ENCODE data around the gene CFAP47. TPM values are rescaled to one million over a fixed set of nuclear protein-coding genes. Genes with fewer than 3 reads are reported as not detected.
"Not testable (repeated sequence)": the region's sequence is repeated elsewhere in the genome, so short reads cannot be mapped to it uniquely, and the experiment has no call there.

CFAP47 gene, protein sequence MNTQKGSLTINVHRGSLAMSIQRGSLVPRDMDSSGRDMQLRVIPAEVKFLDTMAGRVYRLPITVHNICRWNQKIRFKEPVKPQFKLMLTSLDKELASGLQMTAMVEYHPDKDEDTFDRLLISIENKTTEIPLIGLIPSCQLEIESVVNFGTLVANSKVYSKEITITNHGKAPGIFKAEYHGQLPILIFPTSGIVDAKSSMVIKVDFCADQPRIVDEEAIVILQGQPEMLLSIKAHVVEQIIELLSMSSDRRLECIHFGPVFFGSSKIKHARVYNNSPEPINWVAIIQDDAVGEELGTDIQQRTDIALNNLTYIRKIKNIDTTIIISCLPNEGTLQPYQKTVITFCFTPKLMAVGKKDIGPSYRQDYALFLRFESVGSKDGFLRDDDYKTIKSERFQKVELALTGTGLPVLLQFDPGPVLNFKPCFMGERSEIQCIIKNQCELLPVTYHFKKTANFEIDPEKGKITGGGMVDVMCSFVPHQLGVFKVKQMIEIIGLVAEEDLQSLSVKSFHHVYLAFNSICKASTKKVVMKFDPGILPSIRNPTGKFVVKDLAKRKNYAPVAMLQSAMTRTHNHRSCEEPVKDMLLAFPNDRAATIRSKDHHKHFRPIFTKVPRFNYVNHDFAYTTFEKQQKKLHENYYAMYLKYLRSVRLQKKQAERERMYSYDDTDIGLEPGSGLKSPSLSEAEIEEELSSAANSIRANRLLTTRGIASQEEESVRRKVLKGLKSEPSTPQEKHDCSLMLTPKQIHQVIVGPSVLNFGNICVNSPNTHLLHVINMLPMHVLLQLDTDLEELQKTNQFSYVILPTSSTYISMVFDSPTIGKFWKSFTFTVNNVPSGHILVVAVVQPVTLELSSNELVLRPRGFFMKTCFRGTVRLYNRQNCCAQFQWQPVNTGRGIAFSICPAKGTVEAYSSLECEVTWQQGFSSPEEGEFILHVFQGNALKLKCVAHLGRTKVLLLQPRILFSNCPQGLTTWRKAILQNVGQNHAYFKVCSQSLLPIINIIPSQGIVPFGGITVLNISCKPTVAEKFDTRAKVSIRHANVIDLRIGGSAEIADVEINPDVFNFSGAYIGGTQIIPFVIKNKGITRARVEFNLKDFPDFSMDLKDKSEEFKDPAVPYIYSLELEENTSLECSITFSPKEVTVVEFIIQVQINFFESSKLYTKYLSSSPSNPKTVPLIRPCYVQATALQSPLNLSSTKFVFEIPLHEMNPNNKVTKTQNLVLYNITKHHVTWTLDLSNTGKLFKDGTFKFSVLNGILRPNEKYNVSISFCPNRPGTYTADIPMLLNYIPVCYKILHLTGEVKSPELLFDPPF (N-terminal part only)
- total RNA-seq: 0.40 TPM

DNA sequence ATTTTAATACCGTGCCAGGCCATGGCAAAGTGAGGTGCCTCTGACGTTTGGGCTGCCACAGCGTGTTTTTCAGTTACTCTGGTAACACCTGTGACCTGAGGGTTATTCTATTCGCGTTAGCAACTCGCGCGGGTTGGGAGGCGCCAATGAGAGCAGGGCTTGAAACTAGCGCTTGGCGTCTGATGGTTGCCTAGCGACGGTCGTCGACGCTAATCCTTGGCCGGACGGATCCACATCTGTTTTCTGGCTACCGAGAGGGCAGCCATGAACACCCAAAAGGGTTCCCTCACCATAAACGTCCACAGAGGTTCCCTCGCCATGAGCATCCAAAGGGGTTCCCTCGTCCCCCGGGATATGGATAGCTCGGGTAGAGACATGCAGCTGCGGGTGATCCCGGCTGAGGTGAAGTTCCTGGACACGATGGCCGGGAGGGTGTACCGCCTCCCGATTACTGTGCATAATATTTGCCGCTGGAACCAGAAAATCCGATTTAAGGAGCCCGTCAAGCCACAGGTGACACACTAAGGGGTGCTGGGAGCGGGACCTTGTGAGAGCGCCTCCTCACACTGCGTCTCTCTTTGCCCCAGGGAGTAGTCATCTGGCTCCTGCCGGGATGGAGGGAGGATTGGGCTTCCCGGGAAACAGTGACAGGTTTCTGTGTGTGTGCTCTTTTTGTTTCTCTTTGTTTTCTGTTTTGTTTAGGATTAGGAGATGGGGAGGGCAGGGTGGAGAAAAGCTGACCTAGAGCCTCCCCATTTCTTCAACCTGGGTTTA lies at the start of gene CFAP47:
CFAP47 (plus strand) TSS at position 199 of the 774 bp plus-strand sequence; CDS start at position 265, 66 bp downstream.
- ATAC-seq (peak; percentile 42), DNase-seq (ENCODE audit: low spot score) (no peak)

DNA sequence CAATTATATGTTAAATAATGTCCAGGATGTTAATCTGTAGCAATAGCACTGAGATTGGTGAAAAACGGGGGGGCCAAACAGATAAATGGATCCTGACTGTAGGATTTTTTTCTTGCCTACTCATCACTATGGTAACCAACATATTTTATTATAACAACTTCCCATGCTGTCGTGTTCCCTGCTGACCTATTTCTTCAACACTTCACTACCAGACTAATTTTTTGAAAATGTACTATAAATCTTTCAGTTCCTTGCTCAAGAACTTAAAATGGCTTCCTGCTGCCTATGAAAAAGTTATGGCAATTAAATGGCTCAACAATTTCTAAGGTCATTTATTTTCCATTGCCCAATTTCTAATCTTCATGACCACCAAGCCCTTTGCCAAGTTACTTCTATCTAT lies 38.9 kb upstream of the CFAP47 start:
- ATAC-seq (no peak), DNase-seq (ENCODE audit: low spot score) (no peak)

DNA sequence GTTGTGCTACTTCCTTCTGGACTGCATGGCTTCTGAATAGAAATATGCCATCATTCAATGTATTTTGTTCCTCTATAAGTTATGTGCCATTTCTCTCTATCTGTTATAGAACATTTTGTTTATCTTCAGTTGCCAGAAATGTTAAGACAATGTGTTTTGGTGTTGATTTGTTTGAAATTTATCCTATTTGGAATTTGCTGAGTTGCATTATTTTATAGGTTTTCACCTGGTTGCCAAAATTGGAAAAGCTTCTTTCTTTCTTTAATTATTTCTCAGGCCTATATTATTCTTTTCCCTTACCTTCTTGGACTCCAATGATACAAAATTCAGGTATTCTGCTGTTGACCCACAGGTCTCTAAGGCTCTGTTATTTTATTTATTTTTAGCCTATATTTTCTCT lies 33.4 kb upstream of the CFAP47 start:
- ATAC-seq (no peak), DNase-seq (ENCODE audit: low spot score) (no peak)

DNA sequence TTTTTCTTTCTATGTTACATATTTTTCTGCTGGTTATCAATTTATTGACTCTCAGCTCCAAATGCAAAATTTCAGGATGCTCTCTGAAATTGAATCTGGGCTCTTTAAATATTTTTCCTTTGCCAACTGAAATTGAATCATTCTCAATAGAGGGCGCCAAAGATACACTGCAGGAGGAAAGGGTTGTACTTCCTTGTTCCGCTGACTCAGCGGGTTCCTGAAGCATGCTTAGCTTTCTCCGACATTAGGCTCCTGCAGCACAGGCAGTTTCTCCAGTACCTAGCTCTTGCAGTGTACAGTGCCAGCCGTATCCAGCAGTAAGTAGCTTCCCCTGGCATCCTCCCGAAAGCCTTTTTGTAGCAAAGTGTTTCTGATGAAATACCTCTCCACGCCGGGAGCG lies 28.8 kb upstream of the CFAP47 start:
- ATAC-seq: peak; percentile 94

DNA sequence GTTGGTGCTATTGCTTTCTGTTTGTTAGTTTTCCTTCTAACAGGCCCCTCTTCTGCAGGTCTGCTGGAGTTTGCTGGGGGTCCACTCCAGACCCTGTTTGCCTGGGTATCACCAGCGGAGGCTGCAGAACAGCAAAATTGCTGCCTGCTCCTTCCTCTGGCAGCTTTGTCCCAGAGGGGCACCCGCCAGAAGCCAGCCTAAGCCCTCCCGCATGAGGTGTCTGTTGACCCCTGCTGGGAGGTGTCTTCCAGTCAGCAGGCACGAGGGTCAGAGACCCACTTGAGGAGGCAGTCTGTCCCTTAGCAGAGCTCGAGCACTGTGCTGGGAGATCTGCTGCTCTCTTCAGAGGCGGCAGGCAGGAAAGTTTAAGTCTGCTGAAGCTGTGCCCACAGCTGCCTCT lies 67.3 kb downstream of the CFAP47 start:
- DNase-seq (ENCODE audit: low spot score): not testable (repeated sequence)

More for the DNA sequence above, 28.8 kb upstream of the CFAP47 start:
- peak; percentile 47 for DNase-seq (ENCODE audit: low spot score)

DNA sequence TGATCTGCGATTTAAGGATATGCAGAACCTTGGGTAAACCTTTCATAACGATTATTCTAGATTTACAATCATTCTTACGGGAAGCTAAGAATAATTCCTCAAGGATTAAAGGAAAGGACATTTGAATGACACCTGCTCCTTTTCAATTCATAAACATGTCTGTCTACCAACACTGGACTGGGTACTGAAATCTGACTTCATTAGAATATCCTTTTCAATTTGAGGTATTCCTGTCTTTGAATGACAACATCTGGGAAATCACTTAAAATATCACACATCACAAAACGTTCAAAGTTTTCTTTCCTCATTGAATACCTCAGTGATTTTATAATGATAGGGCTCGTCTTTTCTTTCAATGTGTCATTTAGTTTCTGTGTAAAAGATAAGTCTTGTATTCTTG lies 87.7 kb downstream of the CFAP47 start:
- DNase-seq (ENCODE audit: low spot score) (no peak), ATAC-seq (no peak)

More for the DNA sequence above, 67.3 kb downstream of the CFAP47 start:
- ATAC-seq: not testable (repeated sequence)

DNA sequence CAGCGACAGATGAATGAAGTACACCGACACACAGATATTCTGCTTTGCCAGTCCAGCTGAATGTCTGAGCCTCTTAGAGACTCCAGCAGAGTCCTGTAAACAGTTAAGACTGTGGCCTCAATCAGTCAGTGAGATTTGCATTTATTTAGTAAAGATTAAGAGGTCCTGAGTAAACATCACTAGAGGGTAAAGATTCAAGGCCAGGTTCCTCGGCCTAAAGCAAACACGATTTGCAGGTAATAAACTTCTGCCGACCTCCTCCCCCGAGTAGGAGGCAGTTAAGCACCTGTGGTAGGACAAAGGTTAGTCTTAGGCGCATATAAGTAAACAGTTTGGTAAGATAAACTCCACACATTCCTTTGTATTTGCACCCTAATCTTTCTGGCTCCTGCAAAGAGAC lies 99.6 kb downstream of the CFAP47 start:
- ATAC-seq (no peak), DNase-seq (ENCODE audit: low spot score) (no peak)

DNA sequence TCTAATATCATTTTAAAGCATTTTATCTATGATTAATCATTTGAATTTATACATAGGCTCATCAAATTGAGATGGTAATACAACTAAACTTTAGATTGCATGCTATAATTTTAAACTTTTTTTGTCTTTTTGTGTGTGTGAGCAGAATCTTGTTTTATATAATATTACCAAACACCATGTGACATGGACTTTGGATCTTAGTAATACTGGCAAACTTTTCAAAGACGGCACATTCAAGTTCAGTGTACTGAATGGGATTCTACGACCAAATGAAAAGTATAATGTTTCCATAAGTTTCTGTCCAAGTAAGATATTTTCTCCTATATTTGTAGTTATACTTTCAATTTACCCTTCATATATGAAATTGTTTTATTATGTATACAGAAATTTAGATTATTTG lies 116.0 kb downstream of the CFAP47 start:
- ATAC-seq: peak; percentile 57
- no peak for DNase-seq (ENCODE audit: low spot score)

DNA sequence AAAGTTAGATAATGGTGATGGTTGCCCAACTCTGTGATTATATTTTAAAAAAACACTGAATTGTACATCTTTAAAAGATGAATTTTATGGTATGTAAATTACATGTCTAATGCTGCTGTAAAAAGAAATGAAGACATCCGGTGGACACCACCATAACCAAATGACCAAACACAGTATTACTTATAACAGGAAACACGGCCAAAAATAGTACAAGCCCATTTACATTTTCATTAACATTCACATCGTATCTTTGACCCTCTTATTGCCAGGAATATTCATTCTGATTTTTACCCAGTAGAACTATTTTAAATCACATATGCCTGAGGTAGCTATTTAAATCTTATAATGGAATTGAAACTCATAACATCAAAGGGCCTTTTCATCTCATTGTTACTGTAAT lies 143.2 kb downstream of the CFAP47 start:
- ATAC-seq: no peak
- DNase-seq (ENCODE audit: low spot score): no peak

DNA sequence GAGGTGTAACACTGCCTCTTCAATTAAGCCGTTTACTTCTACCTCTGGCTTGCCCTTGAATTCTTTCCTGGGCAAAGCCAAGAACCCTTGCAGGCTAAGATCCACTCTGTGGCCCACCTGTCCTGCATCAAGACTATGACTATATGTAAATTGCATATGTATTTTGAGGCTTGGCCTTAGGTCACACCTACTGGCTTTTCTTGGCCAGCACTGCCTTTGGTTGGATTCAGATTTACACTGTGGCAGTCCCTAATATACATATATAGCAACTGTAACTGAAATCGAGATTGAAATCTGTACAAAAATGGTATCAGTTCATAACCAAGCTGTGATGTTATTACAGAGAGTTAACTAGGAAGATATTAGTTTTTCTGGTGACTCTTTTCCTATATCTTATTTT lies 151.5 kb downstream of the CFAP47 start:
- DNase-seq (ENCODE audit: low spot score): no peak
- ATAC-seq: no peak

DNA sequence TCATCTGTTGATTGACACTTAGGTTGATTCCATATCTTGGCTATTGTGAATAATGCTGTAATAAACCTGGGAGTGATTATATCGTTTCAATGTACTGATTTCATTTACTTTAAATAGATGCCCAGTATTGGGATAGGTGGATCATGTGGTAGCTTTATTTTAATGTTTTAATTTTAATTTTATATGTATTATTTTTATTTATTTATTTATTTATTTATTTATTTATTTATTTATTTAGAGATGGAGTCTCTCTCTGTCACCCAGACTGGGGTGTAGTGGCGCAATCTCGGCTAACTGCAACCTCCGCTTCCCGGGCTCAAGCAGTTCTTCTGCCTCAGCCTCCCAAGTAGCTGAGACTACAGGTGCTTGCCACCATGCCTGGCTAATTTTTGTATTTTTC lies 155.5 kb downstream of the CFAP47 start:
- DNase-seq (ENCODE audit: low spot score); ATAC-seq: not testable (repeated sequence)

DNA sequence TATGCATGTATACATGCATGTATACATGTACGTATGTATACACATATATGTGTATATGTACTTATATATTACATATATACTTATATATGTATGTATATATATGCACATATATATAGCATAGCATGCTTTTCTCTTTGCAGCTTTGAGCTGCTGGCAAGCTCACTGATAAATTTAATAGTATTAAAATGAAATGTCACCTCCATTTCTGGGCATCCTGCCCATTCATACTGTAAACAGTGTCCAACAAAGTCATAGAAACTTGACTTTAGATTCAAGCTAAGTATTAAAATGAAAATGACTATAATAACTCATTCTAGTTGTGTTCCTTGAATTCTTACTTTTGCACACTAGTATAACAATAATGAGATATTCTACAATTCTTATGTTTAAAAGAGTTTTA lies 163.7 kb downstream of the CFAP47 start:
- ATAC-seq: no peak
- no peak for DNase-seq (ENCODE audit: low spot score)

DNA sequence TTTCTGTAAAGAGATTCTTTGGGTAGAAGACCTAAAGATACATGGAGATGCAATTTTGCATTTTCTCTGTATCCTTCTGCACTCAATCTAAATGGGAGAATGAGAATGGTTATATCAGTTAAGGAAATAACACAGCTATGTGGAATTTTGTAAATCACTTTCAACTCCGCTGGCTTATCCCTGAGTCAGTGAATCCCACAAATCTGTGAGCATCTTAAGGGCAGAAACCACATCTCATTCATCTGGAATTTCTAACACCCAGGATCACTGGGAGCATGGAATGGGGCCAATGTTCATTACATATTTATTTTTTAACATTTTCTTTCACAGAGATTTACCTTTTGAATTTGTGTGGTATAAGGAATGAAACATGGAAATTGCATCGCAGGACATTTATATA lies 167.8 kb downstream of the CFAP47 start:
- DNase-seq (ENCODE audit: low spot score): no peak

DNA sequence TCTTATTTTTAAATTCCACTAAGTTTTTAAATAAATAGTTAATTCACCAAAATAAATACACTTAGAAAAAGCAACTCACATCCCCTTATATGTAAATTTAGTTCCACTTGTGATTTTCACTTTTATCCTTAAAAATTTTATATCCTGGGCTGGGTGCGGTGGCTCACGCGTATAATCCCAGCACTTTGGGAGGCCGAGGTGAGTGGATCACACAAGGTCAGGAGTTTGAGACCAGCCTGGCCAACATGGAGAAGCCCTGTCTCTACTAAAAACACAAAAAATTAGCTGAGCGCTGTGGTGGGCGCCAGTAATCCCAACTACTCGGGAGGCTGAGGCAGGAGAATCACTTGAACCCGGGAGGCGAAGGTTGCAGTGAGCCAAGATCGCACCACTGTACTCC lies 169.4 kb downstream of the CFAP47 start:
- not testable (repeated sequence) for DNase-seq (ENCODE audit: low spot score); ATAC-seq

More for the DNA sequence above, 167.8 kb downstream of the CFAP47 start:
- ATAC-seq: no peak

DNA sequence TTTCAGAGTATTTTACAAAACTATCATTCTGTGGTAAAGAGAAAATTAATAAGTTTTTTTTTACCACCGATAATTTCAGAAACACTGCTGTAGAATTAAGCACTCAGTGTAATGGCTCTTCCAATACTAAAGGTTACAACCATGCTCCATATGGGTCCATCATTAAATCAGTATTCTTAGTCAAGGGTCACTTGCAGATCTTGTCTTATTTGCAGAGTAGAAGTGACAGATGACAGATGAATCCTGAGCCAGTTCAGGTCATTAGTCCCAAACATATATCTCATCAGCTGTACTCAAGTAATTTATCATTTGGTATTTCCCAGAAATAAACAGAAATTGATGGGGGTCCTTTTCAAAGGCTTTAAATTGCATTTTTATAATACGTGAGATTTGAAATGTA lies 182.9 kb downstream of the CFAP47 start:
- DNase-seq (ENCODE audit: low spot score): no peak
- no peak for ATAC-seq

DNA sequence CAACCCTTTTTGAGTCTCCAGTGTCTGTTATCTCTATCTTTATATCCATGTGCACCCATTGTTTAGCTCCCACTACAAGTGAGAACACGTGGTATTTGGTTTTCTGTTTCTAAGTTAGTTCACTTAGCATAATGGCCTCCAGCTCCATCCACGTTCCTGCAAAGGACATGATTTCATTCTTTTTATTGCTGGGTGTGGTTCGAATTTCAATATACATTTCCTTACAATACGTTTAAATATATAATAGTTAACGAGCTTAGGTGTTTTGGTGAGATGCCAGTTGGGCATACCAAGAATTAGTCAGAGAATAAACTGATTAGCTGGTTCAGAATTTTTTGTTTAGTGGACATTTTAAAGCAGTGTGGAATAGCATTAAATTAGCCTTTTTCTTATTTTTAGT lies 196.7 kb downstream of the CFAP47 start:
- no peak for ATAC-seq
- DNase-seq (ENCODE audit: low spot score): no peak

DNA sequence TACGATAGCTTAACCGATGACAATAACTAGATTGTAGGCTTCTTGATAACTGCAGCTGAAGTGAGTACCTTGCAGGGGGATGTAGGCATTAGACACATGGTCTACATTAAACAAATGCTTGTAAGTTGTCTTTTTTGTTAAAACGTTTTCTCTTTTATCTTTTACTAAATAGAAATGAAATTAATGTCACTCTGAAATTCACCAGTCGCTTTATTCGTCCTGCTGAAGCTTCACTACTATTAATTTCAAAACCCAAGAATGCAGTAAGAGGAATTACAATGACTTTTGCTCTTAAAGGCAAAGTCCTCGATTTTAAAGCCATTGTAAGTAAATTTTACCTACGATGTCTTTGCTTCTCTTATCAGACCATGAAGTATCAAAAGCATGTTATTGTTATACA lies 239.7 kb downstream of the CFAP47 start:
- DNase-seq (ENCODE audit: low spot score) (no peak), ATAC-seq (no peak)

DNA sequence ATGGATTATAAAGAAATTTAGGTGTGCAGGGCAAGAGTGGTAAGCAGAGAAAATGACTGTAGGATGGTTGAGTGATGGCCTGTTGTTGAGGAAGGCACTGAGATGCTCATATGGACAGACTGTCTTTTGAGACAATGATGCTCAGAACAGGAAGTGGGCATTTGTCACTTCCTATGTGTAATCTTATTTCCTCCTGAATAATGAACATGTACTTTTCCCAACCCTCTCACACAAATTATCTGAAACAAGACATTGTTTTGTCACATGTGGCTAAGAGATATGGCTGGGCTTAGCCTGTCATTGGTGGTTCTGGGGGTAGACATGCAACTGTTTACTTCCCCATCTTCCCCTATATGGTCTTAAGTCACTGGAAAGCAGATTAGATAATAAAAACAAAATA lies 240.5 kb downstream of the CFAP47 start:
- ATAC-seq (no peak), DNase-seq (ENCODE audit: low spot score) (no peak)

DNA sequence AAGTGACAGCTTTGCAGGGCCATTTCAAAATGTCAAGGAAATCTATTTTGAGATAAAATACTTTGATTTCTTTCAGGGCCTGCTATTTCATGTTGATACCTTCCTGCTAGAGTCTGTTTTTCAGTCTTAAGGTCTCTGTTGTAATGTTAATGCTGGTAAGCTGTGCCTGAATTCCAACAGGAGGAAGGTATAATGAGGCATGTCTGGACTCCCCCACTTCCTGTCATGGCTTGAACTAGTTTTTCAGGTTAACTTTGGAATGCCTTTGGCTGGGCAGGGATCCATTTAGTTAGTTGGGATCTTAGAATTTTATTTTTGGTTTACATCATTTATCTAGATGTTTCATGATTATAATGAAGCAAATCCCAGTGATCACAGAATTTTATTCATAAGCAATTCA lies 279.0 kb downstream of the CFAP47 start:
- DNase-seq (ENCODE audit: low spot score): no peak
- no peak for ATAC-seq

DNA sequence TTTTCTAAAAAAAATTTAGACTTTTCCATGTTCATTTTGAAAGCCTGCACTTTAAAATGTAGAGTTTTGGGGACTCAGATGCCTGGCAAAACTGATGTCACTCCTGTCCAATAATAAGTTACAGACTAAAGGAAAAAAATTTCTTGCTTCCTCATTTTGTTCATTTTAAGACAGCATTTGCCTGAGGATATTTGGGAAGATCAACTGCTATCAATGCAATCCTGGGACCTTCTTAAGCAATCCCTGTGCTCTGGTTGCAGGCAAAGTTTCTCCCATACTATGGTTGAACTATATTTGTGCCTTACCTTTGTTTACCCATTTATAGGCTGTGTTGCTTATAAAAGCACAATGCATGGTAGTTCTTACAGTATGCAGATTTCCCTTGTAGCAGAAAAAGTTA lies 280.4 kb downstream of the CFAP47 start:
- ATAC-seq (no peak), DNase-seq (ENCODE audit: low spot score) (no peak)

All from left lobe of liver (tissue), 2 donors.